CD4-positive, alpha-beta T cell treated with Interleukin-21 for 1 hour (primary cell): ENCODE data around the gene GNAI3.
A peak's percentile ranks its signal among the peaks of the same experiment; 100 is the strongest.

Source experiments
- DNase-seq: peaks from one replicate; pipeline ENCODE4 v3.0.0-alpha.2; 2020

Gene GNAI3

DNA sequence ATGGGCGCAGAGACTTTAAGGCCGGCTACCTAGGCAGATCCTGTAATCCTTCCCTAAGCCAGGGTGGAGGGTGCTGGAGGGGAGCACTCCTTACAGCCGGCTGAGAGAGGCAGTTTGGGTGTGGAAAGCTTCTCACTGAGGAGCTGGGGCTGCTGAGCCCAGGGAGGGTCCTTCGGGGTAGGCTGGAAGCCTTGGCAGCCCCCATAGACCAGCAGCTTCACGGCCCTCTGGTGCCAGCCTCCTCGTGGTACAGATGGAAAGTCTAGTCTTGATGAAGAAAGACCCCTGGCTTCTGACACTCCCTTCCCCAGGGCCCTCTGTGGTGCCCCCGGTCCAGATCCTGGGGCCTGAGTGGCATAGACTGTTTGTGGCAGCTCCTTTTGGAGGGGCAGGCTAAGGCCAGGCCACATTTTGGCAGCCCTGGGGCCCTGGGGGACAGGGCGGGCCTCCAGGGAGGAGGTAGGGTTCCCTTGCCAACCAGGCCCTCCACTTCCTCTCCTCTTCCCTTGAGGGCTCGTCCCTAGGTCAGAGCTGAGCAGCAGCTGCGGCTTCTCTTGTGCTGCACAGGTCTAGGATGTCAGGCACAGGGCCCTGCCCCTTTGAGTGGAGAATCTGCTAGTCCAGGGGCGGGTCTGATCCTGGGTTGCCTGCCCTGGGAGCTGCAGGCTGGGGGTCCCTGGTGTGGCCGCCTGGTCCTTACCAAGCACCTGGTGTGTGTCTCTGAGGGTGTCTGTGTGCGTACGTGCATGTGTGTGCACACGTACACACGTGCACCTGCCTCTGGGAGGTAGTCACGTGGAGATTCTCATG, 76.0 kb downstream of the GNAI3 start:
- no peak for DNase-seq

DNA sequence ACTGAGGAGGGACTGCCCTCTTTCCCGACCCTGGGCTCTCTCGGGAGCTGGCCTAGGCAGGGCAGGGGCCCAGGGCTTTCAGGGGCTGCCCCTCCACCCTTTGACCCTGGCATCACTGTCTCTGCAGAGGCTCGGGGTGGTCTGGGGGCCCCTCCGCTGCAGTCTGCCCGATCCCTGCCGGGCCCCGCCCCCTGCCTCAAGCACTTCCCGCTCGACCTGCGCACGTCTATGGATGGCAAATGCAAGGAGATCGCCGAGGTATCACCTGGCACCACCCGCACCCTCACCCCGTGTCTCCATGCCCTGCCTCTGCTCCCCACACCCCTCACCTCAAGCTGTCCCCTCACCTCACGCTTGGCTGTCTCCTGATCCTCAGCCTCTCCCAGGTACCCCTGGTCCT, 76.8 kb downstream of the GNAI3 start:
- no peak for DNase-seq

DNA sequence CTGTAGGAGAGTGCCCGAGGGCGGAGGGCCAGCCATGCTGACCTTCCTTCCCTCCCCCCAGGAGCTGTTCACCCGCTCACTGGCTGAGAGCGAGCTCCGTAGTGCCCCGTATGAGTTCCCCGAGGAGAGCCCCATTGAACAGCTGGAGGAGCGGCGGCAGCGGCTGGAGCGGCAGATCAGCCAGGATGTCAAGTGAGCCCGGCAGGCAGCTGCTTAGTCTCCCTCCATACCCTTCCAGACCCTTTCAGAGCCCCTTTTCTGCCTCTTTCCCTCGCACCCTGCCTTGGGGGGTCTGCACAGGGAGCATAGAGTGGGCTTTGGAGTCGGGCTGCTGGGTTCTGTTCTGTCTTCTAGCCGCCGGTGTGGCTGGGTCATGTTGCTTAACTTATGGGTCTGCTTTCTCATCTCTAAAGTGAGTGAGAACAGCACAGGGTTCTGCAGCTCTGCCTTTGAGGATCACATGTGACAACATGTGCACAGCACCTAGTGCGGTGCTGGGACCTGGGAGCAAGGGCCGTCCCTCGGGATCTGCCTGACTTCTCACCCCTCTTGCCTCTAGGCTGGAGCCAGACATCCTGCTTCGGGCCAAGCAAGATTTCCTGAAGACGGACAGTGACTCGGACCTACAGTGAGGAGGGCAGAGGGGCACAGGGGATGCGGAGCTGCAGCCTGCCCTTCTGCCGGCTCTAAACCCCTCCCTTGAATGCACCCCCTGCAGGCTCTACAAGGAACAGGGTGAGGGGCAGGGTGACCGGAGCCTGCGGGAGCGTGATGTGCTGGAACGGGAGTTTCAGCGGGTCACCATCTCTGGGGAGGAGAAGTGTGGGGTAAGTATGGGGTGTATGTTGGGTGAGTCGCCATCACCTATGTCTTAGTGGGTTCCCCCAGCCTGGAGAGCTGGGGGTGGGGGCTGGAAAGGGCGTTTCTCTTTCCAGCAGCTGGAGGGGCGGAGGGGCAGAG, 77.5 kb downstream of the GNAI3 start:
- no peak for DNase-seq

DNA sequence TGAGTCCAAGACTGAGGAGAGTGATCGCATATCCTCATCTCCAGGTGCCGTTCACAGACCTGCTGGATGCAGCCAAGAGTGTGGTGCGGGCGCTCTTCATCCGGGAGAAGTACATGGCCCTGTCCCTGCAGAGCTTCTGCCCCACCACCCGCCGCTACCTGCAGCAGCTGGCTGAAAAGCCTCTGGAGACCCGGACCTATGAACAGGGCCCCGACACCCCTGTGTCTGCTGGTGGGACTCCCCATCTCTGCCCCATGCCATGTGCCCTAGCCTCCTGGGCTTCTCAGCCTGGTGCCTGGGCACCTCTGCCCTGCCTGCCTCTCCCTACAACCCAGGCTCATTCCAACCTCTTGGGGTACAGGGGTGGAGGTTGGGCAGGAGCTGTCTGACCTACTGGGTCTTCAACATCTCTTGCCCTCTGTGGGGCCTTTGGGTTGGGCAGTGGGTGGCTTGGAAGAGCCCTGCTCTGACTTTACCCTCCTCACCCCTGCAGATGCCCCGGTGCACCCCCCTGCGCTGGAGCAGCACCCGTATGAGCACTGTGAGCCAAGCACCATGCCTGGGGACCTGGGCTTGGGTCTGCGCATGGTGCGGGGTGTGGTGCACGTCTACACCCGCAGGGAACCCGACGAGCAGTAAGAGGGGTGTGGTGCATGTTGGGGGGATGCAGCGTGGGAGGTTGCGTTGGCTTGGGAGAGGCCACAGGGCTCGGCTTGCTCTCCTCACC, 78.4 kb downstream of the GNAI3 start:
- no peak for DNase-seq

DNA sequence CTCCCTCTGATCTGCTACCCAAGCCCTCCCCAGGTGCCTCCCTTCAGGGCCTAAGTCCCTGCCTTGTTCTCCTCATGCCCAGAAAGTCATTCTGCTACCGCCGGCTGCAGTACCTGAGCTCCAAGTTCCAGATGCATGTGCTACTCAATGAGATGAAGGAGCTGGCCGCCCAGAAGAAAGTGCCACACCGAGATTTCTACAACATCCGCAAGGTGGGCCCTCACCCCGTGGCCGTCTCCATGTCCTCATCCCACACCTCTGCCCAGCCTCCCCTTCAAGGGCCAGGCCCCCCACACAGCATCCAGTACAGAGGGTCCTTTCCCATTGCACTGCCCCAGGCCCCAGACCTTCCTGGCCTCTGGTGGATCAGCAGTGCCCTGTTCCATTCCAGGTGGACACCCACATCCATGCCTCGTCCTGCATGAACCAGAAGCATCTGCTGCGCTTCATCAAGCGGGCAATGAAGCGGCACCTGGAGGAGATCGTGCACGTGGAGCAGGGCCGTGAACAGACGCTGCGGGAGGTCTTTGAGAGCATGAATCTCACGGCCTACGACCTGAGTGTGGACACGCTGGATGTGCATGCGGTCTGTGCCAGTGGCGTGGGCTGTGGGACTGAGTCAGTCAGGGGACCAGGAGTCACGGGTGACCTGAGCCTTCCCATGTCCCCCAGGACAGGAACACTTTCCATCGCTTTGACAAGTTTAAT, 79.4 kb downstream of the GNAI3 start:
- DNase-seq, result no peak

DNA sequence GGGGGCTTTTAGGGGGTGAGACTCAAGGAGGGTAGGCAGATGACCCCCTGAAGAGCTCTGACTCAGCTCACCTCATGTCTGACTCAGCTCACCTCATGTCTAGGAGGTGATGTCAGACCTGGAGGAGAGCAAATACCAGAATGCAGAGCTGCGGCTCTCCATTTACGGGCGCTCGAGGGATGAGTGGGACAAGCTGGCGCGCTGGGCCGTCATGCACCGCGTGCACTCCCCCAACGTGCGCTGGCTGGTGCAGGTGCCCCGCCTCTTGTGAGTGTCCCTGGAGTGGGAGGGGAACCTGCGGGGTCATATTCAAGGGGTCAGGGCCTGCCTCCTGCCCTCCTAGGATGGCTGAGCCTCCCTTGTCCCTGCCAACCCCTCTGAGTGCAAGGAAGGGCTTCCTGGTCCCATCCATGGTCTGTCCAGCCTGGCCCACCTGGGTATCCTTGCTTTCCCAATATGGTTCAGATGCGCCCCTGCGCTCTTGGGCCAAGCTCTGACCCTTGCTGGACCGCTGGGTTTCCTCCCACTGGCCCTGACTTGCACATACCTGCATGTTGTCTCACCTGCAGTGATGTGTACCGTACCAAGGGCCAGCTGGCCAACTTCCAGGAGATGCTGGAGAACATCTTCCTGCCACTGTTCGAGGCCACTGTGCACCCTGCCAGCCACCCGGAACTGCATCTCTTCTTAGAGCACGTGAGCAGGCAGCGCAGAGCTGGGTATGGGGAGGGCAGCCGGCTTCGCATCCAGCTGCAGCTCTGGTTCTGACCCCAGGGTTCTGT, 80.3 kb downstream of the GNAI3 start:
- no peak for DNase-seq

DNA sequence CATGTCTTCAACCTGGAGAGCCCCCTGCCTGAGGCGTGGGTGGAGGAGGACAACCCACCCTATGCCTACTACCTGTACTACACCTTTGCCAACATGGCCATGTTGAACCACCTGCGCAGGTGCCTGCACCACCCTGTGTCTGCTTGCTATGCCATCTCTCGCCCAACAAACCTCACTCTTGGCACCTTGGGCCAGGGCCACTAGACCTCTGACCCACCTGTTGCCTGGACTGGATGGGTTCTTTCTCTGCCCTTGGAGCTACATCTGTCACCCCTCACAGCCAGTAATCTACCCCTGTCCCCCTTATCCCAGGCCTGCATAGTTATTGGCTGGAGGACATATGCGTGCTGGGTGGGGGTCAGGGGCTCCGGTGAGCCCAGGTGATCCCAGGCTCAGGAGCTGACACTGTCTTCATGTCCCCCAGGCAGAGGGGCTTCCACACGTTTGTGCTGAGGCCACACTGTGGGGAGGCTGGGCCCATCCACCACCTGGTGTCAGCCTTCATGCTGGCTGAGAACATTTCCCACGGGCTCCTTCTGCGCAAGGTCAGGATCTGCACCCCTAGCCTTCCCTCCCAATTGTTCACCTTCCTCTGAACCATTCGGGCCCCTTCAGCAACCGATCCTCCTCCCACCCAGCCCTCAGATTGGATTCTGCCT, 81.1 kb downstream of the GNAI3 start:
- no peak for DNase-seq

DNA sequence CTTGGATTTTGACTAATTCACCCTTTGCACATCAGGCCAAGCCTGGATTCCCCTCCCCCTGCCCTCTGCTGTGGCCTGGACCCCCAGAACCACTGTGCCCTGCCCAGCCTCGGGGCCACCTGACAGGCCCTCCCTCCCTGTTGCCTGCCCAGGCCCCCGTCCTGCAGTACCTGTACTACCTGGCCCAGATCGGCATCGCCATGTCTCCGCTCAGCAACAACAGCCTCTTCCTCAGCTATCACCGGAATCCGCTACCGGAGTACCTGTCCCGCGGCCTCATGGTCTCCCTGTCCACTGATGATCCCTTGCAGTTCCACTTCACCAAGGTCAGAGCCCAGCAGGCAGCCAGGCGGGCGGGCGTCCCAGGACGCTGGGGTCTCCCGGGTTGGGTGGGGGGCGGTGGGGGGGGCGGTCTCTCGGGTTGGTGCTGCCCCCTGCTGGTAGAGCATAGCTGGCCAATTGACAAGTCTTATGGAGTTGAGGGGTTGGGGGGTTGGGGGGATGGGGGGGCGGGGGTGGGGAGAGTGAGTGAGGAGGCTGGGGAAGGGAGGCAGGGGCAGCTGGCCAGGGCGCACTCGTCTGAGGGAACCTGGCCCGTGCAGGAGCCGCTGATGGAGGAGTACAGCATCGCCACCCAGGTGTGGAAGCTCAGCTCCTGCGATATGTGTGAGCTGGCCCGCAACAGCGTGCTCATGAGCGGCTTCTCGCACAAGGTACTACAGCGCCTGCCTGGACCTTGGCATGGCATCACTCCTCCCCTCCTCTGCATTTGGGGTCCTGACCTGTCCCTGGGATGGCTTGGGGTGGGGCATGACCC, 81.9 kb downstream of the GNAI3 start:
- peak; percentile 37 for DNase-seq

DNA sequence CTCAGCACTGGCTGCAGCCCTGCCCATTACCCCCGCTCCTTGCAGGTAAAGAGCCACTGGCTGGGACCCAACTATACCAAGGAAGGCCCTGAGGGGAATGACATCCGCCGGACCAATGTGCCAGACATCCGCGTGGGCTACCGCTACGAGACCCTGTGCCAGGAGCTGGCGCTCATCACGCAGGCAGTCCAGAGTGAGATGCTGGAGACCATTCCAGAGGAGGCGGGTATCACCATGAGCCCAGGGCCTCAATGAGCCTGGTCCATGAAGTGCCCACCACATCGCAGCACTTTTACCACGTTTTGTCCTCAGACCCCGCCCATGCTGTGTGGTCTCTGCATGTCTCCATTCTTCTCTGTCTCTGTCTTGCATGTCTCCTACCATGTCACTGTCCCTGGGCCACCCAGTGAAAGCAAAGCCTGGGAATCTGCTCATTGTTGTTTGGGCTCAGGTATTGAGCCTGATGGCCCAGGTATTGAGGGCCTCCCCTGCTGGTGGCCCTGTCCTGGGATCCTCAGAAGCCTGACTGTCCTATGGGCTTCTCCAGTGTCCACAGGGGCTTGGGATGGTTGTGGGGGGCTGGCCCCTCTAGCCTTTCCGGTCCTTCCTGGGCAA, 82.6 kb downstream of the GNAI3 start:
- no peak for DNase-seq

DNA sequence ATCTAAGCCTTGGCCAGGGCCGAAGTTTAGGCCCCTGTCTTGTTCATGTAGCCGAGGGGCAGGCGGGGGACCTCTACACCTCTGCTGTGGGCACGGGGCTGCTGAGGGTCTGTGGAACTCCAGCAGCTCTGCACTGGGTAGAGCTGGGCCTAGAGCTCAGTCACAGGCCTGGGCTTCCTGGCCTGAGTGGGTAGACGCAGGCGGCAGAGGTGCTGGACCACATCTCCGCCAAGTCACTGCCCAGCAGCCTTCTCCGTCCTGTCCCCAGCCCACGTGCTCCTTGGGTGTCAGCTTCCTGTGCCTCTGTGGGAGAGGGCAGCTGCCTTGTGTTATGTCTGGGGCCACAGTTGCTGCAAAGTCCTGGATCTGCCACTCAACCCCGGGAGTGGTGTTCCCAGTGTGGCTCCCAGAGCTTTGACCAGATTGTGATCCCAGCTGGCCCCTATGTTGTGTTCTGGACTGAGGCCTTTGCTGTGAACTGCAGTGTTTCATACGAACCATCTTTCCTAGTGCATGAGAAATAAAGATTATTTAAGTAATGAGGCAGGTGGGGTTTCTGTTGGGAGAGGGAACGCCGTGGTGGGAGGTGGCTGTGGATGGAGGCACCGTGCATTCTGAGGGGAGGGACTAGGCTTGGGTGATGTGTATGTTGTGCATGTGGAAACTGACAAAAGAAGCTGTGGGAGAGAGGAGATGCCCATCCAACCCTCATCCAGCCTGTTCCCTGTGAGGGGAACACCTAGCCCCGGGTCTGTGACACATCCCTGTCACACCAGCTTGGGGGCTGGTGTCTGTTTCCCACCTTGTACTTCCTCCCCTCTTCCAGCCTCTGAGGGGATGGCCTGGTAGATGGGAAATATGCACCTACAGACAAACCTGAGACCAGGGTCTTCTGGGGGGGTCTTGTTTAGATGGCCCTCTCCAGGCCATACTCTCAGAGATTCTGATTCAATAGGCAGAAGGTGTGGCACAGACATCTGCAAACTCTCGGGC, 83.4 kb downstream of the GNAI3 start:
- no peak for DNase-seq

DNA sequence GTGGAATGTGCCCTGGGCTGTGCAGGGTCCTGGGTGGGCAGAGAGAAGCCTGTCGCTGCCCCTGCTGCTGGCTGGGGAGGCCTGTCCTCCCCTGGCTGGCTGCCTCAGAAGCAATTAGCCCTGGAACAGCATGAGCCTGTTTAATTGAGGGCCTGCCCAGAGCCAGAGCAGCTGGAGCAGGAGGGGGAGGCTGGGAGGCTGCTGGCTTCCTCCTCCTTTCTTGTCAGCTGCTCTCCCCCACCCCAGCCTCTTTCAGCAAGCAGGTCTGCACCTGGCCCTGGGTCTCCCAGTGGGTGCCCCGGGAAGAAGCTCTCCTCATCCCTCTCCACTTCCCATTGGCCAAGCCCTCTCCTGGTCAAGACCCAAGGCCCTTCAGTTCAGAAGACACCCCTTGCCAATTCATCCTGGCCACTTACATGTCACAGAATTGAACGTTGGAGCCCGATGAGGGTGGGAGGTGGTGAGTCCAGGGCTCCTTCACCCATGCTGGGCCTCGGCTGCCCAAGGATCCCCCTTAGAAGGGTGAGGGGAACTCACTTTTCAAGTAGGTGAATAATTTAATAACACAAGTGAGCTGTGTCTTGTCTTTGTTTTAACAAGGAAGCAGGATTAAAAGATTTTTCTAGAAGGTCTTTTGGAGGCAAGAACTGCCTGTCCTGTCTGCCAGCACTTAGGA, 84.4 kb downstream of the GNAI3 start:
- DNase-seq, result no peak

DNA sequence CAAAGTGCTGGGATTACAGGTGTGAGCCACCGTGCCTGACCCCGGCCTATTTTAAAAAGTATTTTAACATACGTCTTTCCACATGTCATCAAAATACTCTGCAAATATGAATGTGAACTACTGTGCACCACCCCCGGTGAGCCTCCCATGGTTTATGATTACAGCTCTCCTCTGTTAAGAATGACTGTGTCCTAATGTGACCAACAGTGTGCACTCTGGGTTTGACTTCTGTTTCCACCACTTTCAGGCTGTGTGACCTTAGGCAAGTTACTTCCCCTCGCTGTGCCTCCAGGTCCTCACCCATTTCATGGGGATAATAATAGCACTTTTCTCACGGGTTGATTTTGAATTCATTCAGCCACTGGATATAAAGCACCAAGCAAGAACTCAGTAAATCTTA, 85.9 kb downstream of the GNAI3 start:
- no peak for DNase-seq

DNA sequence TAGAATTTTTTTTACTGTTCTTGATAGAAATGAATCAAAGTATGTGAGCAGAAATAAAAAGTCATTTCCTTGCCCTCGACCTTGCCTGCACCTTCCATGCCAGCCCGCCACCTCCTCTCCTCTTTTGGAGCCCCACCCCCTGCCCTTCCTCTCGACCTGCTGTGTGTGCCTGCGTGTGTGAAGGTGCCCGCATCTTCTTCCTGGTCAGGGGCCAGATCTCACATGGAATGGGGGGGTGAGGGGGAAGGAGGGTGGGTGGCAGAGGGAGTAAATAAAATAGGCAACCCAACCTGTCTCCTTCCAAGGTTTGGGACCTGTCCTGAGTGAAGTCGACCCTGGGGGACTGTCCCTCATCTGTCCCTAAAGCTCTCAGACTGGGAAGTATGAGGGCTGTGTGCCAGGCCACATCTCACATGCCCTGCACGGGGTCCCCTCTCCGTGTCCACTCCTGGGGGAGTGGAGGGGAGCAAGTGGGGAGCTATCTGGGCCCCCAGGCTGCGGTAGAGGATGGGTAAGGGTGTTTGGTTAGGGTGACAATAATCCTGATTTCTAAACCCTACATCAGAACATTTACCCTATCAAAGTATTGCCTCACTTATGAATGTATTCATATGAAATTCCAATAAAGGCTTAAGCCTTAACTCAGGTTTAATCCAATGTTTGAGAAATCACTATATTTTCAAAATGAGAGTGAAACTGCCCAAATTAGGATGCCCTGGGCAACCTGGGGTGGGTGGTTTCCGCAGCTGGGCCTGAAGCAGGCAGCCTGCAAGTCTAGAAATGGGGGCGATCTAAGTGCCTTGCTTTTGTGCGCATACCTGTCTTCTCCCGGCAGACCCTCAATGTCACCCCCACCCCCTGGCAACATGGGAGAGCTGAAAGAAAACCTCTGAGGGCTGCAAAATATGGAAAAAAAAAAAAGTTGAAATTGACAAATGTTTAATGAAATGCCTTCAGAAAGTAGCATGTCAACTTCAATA, 86.6 kb downstream of the GNAI3 start:
- DNase-seq, result peak; percentile 26

DNA sequence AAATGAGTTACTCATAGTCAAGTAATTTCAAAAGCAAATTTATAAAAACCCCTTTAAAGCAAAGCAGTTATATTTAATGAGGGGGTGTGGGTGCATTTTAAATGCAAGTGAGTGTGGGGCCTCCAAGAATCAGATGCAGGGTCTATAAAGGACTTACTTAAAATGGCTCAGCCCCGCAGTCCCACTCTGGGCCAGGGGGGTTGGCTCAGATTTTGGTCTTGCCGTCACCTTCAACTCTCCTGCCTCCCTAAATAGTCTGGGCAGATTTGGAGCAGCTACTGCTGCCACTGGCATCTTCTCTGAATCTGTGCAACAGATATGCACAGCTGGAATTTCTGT, 87.4 kb downstream of the GNAI3 start:
- DNase-seq, result no peak

DNA sequence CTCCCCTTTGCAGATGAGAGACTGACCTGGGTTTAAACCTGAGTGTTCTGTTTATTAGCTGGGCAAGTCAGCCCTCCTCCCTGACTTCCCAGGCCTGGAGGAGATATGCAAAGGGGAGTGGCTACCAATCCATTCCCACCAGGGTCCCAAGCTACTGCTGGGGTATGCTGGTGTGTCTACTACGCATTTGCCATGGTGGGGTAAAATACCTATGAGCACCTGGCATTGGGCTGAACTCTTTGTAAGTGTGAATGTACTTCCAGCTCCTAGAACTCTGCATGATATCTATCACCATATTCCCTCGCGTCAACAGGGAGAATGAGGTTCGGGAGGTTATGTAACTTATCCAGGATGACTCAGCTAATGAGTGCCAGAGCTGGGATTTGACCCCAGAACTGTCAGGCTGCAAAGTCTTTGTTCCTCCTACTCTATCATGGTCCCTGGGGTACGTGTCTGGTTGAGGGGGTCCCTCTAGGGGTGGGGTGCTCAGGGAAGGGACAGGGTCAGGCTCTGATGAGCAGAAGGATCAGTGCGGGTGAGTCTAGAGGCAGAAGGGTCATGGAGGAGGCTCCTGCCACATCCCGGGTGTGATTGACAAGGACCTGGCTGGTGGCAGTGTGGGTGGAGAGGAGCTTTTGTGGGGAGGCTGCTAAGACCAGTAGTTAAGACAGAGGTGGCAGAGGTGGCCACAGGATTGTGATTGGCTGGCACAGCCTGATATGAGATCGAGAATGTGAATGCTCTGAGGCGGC, 88.0 kb downstream of the GNAI3 start:
- no peak for DNase-seq

DNA sequence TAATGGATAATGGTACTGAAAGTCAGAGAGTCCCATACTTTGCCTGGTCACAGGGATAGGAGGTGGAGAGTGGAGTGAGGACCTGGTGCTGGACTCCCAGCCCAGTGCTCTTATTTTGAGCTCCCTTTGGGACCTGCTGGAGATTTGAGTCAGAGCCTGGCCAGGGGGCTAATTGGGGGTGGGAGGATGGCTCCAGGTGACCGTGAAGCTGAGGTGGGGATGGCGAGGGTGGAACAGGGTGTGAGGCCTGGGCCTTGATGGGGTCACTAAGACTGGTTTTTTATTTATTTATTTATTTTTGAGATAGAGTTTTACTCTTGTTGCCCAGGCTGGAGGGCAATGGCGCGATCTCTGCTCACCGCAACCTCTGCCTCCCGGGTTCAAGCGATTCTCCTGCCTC, 89.0 kb downstream of the GNAI3 start:
- no peak for DNase-seq
